Adrenal gland (tissue), 12 donors: Measurements from ENCODE around the gene THBS2. TPM values are rescaled to one million over a fixed set of nuclear protein-coding genes. Genes with fewer than 3 reads are reported as not detected.

ENCODE experiments used
- DNase-seq, 7 donors: peaks; one replicate each; pipeline ENCODE4 v3.0.0-alpha.2; 2019 to 2020
- H3K27ac ChIP-seq, 5 donors: fragments of 200-600 bp; sonication (generic) in 4 of 5; 1 replicate in 3 of 5; 2 replicates in 2 of 5; pipeline versions ENCODE4 v1.5.1 to v1.8.0; 2016 to 2020; ENCODE audit warnings: mild to moderate bottlenecking in 1 of 5
- H3K27me3 ChIP-seq: fragments of 200-600 bp; 2 replicates; pipeline ENCODE4 v1.8.0; 2021
- H3K36me3 ChIP-seq, 2 donors: fragments of 200-600 bp; replicated peaks in 1 of 2; 1 replicate in 1 of 2; 2 replicates in 1 of 2; pipeline versions ENCODE4 v1.5.1 to v1.8.0; 2018 to 2022
- H3K4me1 ChIP-seq, 2 donors: fragments of 200-600 bp; replicated peaks in 1 of 2; 1 replicate in 1 of 2; 2 replicates in 1 of 2; pipeline versions ENCODE4 v1.5.1 to v1.8.0; 2018 to 2021
- H3K4me3 ChIP-seq, 4 donors: fragments of 200-600 bp; sonication (generic) in 3 of 4; one replicate each; pipeline ENCODE4 v1.5.1; 2016 to 2018
- H3K9me3 ChIP-seq, 3 donors: fragments of 200-600 bp; sonication (generic) in 1 of 3; replicated peaks in 1 of 3; 1 replicate in 2 of 3; 2 replicates in 1 of 3; pipeline versions ENCODE4 v1.5.1 to v1.8.0; 2016 to 2021
- CTCF ChIP-seq, 6 experiments: fragments of 450-650 bp in 4 of 6; fragments of 200-600 bp in 2 of 6; sonication (generic) in 1 of 6; IDR thresholded peaks; 1 replicate in 5 of 6; 2 replicates in 1 of 6; pipeline versions ENCODE4 v1.5.1 to v1.8.0; 2016 to 2021; ENCODE audit warnings: antibody characterized with exemption in 6 of 6, mild to moderate bottlenecking in 2 of 6, moderate library complexity in 1 of 6
- POLR2A ChIP-seq, 2 donors: fragments of 450-650 bp; IDR thresholded peaks; one replicate each; pipeline ENCODE4 v1.6.1; 2017; ENCODE audit warnings: antibody characterized with exemption in 2 of 2, mild to moderate bottlenecking in 2 of 2, moderate library complexity in 1 of 2
- WGBS, 4 donors: extraction: QIAGEN DNeasy Blood & Tissue Kit in 2 of 4; methylation state at CpG; one replicate each; pipeline versions ENCODE4 v1.1.5 to v1.1.7; 2013 to 2017; 5-methylcytosine and 5-hydroxymethylcytosine counted together
- intact Hi-C, 2 donors: fragments of 100-400 bp; cut with DNase I; formaldehyde crosslinking; loops; one replicate each; pipeline versions ENCODE4 v1.14.1 to v1.15.0; 2022 to 2023
- polyA plus RNA-seq, 3 donors: library from polyadenylated mRNA; stranded (reverse); fragments of 200-250 nt in 2 of 3; fragments of 350-450 nt in 1 of 3; fragmentation: Illumina TruSeq in 1 of 3; extraction: RNeasy Lipid Tissue Mini Kit (QIAGEN cat#74804) in 1 of 3; gene quantifications; one replicate each; pipeline ENCODE4 v1.2.3, GENCODE V29; 2013 to 2014
- total RNA-seq, 9 donors: library from RNA; depleted of rRNA in 4 of 9; stranded (reverse); fragments of >200 nt in 4 of 9; fragments of 120-200 nt in 1 of 9; fragmentation: NEBNext Ultra II Directional in 1 of 9; extraction: Animal tissue kit (Norgen Biotek cat#: 25700) in 1 of 9; gene quantifications; one replicate each; pipeline versions ENCODE4 v1.1.0 to v1.2.4, GENCODE V29; 2013 to 2023
- donor health status: healthy with polysubstance abuse.
- donor health status: Bipolar disorder and iron deficiency.
- donor health status: DM: yes; HTN: yes; CAD: no.
- donor health status: DM: no; HTN: no; CAD: no.
- donor health status: DM: no; HTN: no; CAD: no.
- donor health status: DM: yes; HTN: yes; CAD: no.

THBS2 gene
- total and polyA plus RNA-seq, 12 donors = 5.6 to 72.7 (median 14.8) TPM

GRCh38 chr6:169296622-169297021, 43.0 kb upstream of the THBS2 start:
- intact Hi-C loops = no loop called here
- Histone ChIP-seq H3K9me3 (no peaks in the 10 kb centered on the region), H3K27me3 (no peaks in the 10 kb centered on the region), H3K36me3 (no peaks in the 10 kb centered on the region), H3K4me3 (no peak overlapping the region), H3K4me1 (peaks cover 0 to 15% of the 10 kb centered on the region in 2 donors), H3K27ac (no peak overlapping the region)
- no peak for DNase-seq
- TF ChIP-seq CTCF (IDR thresholded peaks at IDR 0.05) = no peak
- no peak for TF ChIP-seq POLR2A (IDR thresholded peaks at IDR 0.05)
- 61 to 76% (median 61%) methylated on average over 6 of the region's 6 CpGs for WGBS, 4 donors

DNA sequence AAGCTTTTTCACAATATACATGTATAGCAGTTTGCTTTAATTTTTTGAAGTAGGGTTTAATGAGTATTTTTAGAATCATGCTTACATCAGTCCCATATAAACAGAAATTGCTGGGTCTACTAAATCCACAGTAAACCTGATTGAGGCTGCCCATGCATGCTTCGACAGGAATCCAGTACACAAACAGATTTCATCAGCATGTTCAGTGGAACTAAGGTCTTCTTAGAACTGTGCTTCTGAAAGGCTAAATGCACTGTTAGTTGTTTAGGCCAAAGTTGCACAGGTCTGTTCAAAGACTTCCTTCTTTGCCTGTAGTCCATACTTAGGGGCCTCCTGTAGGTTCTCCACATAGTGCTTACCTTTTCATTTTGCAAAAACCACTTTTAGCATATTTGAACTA, 42.5 kb upstream of the THBS2 start:
- H3K4me3 ChIP-seq = no peak overlapping the region
- intact Hi-C loops = no loop called here
- no peak overlapping the region for H3K27ac ChIP-seq
- no peaks in the 10 kb centered on the region for H3K27me3 ChIP-seq
- peaks cover 0 to 15% of the 10 kb centered on the region in 2 donors for H3K4me1 ChIP-seq
- no peaks in the 10 kb centered on the region for H3K9me3 ChIP-seq
- TF ChIP-seq POLR2A (IDR thresholded peaks at IDR 0.05) = no peak
- no peak for TF ChIP-seq CTCF (IDR thresholded peaks at IDR 0.05)
- no peaks in the 10 kb centered on the region for H3K36me3 ChIP-seq
- 75 to 100% (median 91%) methylated on average over 1 of the region's 1 CpG for WGBS, 4 donors
- DNase-seq = no peak

- Histone ChIP-seq H3K9me3 (no peaks in the 10 kb centered on the region), H3K36me3 (no peaks in the 10 kb centered on the region), H3K27ac (peak overlapping the region; percentile 57 to 83 (median 61)), H3K4me3 (no peak overlapping the region), H3K4me1 (peaks cover 0 to 8% of the 10 kb centered on the region in 2 donors), H3K27me3 (no peaks in the 10 kb centered on the region)
- intact Hi-C loops = no loop called here
- TF ChIP-seq CTCF (IDR thresholded peaks at IDR 0.05) = no peak
- TF ChIP-seq POLR2A (IDR thresholded peaks at IDR 0.05) = no peak
- WGBS, 4 donors = 29 to 52% (median 41%) methylated on average over 2 of the region's 2 CpGs
- DNase-seq = no peak
Measured at GRCh38 chr6:169293196-169293595, 39.5 kb upstream of the THBS2 start.

GRCh38 chr6:169292338-169293124, 38.9 kb upstream of the THBS2 start:
- H3K4me3 ChIP-seq = no peak overlapping the region
- intact Hi-C loops = no loop called here
- TF ChIP-seq CTCF (IDR thresholded peaks at IDR 0.05) = no peak
- TF ChIP-seq POLR2A (IDR thresholded peaks at IDR 0.05) = no peak
- no peaks in the 10 kb centered on the region for H3K9me3 ChIP-seq
- peak; percentile 73 to 88 (median 86) for DNase-seq
- H3K27me3 ChIP-seq = no peaks in the 10 kb centered on the region
- 32 to 54% (median 51%) methylated on average over 6 to 11 of the region's 11 CpGs for WGBS, 4 donors
- peak overlapping the region; percentile 57 to 83 (median 61) for H3K27ac ChIP-seq
- no peaks in the 10 kb centered on the region for H3K36me3 ChIP-seq
- H3K4me1 ChIP-seq = peaks cover 0 to 8% of the 10 kb centered on the region in 2 donors
